ENCODE data around the gene ATAD3A.
"Not testable (repeated sequence)": the region's sequence is repeated elsewhere in the genome, so short reads cannot be mapped to it uniquely, and the experiment has no call there.

The ATAD3A gene

DNA sequence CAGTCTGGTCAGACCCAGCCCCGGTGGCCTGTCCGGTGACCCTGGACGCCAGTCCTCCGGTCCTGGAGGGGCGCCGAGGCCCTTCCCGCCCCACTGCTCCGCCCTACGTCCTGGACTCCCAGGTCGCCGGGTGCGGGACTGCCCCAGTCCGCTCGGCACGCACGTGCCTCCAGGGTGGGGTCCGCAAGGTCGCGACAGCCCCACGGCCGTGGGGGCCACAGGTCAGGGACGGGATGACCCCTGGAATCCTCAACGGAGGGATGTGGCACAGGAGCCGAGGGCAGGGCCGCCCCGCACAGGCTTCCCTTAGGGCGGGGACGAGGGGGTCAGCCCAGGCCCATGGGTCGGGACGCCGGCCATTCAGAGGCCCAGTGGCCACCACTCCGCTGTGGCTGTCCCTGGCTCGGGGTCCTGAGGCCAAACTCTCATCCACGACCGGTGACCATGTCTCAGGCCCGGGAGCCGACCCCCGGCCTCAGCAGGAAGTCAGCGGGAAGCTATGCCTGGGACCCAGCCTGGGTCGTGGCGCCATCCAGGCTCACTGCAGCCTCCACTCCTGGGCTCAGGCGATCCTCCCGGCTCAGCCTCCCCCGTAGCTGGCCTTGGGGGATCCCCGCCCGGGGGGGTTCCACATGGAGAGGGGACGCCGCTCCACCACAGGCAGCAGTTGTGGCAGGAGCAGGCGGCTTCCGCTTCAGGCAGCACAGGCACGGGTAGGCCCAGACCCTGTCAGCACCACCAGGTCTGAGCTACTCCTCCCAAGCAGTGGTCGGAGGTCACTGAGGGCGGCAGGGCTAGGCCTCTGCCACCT is 29.1 kb downstream of the ATAD3A start:
- no peak for DNase-seq

DNA sequence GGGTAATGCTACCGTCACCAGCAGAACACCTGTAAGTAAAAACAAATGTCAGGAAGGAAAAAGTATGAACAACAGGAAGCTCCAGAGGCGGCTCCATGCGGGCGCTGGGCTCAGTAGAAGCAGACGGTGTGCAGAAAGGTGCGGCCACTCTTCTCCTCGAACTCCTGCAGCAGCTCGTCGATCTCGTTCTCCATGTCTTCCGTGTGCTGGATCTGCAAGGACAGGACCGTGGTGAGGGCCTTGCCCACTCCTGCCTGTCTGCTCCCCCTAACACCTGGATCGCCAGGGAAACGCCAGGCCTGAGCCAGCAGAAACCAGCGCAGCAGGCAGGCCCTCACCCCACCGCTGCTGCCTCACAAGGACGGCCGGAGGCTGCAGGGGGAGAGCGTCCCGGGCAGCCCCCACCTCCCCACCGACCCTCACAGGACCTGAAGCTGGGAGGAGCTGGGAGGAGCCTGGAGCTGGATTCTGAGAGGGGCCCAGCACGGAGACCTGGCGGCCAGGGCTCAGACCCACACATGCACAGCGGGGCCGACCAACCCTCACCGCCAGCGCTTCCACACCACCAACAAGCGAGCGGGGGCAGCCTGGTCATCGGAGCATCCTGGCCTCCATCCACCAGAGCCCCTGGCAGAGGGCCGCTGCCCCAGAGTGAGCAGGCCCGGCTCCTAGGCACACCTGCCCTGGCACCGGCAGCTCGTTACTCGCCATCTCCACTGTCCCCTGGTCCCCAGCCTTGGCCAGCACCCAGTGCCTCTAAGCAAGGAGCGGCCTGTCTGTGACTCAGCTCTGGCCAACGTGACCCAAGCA is 30.2 kb downstream of the ATAD3A start:
- DNase-seq, result no peak

DNA sequence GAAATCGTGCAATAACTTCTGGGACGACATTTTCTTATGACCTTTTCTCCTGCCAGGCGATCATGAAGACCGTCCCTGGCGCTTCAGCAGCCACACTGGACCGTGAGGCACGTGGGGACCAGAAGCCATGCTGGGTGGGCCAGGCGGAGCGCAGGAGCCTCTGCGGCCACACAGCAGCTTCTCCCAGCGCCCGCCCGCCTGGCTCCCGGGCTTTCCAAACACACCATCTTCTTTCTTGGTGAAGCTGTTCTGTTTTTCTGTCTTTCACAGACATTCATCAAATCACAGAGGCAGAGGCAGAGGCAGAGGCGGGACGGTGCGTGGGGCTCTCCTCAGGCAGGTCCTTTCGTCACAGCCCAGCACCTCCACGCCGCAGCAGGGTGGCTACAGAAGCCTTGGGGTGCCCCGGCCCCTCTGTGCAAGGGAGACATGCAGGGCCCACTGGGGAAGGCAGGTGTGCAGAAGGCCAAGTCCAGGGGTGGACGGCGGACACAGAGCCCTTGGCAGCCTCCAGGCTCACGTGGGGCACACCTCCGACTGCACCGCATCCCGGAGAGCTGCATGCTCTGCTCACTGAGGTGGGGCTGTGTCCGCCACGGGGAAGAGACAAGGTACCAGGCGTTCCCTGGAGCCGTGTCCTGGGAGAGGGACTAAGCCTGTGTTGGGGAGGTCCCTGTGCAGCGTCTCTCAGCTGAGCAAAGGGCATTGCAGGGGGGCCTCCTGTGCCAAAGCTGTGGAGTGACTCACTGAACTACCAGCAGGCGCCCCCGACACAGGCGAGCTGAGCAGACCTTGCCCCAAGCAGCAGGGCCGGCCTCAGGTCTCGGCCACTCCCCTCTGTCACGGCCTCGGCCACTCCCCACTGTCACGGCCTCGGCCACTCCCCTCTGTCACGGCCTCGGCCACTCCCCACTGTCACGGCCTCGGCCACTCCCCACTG is 31.1 kb downstream of the ATAD3A start:
- no peak for DNase-seq

DNA sequence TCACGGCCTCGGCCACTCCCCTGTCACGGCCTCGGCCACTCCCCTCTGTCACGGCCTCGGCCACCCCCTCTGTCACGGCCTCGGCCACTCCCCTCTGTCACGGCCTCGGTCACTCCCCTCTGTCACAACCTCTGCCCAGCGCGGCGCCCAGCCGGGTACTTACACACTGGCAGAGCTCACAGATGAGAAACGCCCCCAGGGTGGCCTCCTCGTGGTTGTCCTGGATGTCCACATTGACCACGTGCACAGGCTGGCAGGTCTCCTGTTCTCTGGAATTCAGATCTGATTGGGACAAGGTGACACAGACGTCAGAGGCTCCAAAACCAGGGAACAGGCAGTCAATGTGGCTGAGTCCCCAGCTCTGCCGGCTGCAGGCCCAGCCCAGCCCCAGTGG is 31.7 kb downstream of the ATAD3A start:
- no peak for DNase-seq

DNA sequence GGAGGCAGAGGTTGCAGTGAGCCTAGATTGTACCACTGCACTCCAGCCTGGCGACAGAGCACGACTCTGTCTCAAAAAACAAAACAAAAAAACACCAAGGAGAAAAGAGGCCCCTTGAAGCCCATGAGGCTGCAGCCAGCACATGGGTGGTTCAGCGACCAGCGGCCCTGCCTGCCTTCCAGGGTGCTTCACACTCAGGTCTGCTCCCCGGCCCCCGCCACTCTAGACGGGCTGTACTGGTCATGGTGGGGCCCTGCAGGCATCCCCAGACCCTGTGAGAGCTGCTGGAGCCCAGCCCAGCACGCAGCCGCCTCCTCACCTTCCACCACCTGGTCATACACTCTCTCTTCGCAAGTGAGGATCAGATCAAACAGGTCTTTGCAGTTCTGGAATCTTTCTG is 32.6 kb downstream of the ATAD3A start:
- no peak for DNase-seq

DNA sequence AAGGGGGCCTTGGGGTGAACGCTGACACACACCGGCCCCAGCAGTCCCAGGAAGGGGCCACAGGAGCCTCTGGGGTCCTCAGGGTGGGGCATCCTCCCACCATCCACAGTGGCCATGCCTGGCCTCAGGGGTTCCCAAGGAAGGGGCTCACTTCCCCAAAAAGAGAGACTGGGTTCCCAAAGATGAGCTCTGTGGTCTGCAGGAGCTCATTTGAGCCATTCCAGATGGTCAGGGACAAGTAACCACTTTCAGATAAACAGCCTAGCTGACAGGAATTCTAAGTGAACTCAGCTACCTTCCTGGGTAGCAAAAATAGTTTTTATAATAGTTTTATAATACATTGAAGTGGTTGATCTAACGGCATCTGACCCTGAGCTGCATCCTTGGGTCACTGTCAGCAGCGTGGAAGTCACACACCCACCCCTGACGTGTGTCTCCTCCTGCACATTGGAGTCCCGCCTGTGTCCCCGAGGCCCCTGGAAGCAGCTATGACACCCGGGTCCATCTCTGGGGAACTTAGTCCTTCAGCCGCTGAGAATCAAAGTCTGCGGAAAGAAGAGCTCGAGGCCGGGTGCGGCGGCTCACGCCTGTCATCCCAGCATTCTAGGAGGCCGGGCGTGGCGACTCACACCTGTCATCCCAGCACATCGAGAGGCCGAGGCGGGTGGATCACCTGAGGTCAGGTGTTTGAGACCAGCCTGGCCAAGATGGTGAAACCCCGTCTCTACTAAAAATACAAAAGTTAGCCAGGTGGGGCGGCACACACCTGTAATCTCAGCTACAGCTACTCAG is 34.2 kb downstream of the ATAD3A start:
- no peak for DNase-seq

DNA sequence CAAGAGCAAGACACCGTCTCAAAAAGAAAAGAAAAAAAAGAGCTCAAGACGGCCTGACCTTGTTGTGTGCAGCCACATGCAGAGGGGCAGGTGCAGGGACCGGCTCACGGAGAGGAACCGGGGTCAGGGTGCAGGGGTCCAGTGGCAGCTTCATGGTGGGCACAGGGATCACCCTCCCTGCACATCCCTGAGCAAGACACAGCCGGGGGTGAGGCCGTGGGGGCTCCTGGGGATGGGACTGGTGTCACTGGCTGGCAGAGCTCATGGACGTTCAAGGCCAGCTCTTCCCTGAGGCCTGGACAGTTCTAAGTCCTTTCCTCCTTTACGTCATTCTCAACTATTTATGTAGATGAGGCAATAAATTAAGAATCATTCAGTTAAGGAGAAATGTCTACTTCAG is 35.0 kb downstream of the ATAD3A start:
- no peak for DNase-seq

DNA sequence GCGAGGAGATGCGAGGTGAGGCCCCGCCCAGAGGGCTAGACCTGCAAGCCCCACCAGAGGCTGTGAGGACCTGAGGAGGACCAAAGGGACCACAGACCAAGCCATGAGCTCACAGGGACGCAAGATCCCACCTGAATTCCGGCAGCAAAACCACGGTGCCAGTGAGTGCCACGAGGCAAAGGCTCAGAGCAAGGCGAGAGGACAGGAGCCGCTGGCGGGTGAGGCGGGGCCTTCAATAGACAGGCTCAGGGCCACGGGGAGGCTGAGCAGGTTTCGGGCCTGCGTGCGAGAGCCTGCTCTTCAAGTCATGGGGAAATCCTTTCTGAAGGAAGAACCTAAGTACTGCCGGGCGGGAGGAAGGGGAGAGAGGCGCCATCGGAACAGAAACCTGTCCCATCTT is 35.5 kb downstream of the ATAD3A start:
- DNase-seq, result no peak

DNA sequence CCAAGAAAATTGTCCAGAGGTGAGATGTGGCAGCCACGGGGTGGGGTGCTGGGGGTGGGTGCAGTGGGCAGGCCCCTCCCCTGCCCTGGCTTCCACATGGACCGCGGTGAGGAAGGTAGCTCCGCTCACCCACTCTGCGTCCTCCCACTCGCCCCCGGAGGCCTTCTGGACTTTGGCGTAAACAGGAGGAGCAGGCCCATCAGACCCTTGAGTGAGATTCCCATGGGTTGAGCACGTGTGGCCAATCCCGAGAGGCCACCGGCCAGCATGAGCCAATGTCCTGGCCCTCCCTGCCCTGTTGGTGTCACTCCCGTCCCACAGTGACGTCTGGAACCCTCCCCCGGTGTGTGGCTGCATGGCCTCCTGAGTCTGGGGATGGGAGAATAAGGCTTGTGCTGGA is 36.6 kb downstream of the ATAD3A start:
- no peak for DNase-seq

DNA sequence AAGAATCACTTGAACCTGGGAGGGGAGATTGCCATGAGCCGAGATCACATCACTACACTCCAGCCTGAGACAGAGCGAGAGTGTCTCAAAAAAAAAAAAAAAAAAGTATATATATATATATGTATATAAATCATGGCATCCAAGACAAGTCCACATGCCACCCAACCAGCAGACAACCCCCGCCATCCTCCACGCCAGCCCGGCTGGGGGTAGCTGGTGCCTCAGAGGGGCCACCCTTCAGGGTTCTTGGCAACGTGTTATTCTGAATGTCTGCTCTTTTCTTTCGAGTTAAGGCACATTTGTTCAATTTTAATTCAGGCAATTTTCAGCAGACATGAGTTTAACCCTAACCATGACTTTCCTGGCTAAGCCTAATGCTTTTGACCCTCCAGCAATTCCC is 38.1 kb downstream of the ATAD3A start:
- DNase-seq, result no peak

DNA sequence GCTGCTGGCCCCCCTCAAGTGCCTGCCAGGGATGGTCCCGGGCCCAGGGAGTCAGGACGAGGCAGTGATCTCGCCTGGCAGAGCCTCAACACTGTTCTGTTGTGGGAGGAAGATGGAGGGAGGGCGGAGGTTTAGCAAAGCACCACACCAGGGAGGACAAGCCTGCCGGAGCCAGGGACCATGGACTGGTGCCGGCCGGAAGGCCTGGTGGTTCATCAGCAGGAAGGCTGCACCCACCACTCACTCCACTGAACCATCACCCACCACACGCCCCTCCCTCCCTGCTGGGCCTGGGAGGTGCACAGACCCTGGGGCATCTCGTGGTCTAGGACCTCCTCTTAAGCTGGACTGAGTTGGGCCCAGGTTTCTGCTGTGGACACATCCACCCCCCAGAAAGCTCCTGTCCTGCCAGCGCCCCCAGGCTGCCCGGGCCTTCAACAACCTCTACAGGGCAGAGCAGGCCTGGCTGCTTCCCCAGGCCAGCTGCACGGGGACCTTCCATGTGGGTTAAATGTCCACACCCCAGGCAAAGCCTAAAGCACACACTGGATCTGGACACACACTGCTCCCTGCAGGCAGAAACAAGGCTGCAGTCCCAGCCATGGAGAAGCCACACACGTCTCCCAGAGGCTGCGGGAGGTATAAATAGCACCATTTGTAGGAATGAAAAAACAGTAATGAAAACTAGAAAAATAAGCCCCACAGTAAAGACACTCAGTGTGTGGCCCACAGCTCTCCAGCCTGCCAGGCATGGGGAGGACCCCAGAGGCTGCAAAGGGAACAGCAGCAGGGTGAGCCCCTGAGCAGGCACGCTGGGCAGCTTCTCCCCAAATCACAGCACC is 38.9 kb downstream of the ATAD3A start:
- DNase-seq, result no peak

DNA sequence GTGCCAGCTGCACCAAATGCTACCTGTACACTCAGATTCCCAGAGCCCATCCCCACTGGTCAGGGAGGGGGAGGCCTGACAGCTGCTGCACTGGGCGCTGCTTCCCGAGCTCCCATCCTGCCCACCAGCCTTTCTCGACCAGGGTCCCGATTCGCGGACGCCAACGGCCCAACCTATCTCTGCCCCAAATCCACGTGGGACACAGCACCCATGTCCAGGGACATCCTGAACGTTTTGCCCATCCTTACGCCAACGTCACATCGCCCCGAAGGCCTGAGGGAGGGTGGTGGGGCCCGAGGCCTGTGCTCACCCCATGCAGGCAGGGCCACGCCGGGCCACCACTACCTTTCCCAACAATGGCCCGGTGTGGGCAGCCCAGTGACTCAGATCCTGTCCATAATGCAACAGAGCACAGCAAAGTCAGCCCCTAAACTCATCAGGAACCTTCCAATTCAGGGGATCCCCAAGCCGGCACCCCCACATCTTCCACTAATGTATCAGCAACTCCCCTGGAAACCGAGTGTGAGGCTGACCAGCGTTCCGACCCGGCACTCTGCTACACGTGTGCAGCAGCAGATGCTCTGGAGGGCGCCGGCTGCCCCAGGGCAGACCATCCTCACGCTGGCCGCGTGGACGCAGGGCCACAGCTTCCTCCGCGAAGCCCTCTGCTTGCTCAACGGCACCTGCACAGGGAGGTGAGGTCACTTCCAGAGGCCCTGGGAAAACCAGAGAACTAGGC is 39.7 kb downstream of the ATAD3A start:
- DNase-seq, result no peak

DNA sequence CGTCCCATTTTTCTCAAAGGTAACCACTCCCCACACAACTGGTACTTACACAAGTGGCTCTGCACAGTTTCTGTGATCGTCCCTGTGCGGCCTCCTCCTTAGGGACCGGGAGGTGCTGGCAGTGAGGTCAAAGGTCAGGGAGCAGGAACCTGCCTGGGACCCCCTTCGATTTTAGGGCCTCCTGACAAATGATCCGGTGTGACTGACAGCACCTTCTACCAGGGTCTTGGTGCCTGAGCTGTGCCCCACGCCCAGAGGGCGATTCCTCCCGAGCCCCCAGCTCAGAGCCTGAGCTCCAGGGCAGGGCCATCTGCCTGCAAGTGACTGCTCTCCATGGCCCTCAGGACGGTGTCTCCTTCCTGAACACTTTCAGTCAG is 40.3 kb downstream of the ATAD3A start:
- DNase-seq, result no peak

DNA sequence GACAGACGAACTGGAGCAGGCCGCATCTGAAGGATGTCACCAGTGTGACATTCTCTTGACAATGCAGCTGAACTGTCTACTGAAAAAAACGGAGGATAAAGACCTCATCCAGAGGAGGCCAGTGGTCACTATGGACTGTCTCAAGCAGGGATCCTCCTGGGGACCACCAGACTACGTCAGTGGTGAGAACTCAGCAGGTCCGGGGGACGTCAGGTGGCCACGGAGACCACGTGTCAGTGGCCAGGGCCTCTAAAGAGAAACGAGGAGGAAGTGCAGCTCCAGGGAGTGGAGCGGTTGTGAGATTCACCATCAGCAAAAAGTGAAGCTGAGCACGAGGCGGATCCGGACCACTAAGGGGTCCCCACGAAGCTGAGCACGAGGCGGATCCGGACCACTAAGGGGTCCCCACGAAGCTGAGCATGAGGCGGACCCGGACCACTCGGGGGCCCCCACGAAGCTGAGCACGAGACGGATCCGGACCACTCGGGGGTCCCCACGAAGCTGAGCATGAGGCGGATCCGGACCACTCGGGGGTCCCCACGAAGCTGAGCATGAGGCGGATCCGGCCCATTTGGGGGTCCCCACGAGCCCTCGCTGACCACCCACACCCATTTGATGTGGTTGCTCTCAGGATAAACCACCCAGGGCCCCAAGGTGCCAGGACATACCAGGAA is 42.0 kb downstream of the ATAD3A start:
- DNase-seq, result no peak

DNA sequence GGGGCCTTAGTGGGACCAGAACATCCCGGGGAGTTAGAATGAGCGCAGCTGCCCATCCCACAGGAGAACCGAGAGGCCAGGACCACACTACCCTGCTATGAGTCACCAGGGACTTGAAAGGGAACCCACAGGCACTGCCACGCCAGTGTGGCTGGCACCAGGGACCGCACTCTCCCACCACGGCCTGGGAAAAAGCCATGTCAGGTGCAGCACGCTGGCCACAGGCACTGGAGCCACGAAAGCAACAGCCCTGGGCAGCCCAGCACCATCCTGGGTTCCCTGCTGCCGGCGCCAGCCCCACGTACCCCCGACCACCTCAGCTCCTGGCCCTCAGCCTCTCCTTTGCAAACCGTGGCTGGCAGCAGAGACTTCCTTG is 42.6 kb downstream of the ATAD3A start:
- DNase-seq, result no peak

DNA sequence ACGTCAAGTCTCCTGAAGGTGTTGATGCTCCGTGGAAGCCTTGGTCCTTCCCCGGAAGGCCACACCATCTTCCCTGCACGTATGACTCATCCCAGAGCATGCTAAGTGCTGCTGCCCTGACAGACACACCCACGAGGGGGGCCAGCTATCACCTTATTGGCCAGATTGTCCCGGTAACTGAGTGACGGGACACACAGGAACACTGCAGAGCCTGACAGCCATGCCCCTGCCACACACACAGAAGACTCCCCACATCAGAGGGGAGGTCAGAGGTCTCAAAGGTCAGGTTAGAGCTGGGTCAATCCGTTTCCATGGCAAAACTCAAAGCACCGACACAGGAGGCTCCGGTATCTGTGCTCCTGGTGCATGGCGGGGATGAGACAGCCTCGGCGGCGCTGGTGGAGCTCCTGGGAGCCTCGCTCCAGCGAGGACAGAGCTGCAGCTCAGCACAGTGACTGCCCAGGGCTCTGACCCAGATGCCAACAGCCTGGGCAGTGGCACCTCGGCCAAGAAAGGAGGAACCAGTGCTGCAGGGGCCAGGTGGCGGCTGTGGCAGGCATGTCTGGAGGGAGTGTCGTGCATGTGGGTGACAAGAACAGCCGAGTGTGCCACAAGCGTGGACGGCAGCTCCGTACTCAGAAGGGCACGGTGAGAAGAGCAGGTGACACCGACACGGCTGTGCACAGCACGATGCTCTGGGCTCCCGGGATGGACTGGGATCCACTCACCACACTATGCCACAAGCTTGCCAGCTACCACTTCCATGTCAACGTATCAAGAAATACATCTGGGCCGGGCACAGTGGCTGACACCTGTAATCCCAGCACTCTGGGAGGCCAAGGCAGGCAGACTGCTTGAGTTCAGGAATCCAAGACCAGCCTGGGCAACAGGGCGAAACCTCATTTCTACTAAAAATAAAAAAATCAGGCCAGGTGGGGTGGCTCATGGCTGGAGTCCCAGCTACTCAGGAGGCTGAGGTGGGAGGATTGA is 43.3 kb downstream of the ATAD3A start:
- DNase-seq, result no peak

DNA sequence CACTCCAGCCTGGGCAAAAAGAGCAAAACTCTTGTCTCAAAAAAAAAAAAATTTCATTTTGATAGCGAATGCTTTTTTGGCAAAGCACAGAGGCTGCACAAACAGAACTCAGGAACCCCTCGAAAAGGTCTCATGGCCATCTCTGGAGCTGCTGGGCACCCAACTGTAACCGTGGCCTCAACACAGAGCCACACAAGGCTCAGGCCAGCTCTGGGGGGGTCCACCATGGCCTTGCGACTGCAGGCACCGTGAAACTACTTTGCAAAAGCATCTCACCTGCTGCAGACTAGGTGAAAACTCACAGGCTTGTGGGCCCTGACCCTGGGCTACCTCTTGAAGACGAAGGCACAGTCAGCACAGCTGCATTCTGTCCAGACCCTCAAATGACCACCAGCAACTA is 44.5 kb downstream of the ATAD3A start:
- no peak for DNase-seq

DNA sequence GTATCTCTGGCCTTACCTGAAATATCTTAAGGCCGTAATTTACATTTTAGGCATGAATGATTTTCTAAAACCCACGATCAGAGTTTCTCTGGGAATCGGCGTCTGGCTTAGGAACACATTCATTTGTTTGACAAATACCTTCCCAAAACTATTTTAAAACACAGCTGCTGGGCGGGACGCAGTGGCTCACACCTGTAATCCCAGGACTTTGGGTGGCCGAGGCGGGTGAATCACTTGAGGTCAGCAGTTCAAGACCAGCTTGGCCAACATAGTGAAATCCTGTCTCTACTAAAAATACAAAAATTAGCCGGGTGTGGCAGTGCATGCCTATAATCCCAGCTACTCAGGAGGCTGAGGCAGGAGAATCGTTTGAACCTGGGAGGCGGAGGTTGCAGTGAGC is 45.0 kb downstream of the ATAD3A start:
- DNase-seq, result not testable (repeated sequence)

DNA sequence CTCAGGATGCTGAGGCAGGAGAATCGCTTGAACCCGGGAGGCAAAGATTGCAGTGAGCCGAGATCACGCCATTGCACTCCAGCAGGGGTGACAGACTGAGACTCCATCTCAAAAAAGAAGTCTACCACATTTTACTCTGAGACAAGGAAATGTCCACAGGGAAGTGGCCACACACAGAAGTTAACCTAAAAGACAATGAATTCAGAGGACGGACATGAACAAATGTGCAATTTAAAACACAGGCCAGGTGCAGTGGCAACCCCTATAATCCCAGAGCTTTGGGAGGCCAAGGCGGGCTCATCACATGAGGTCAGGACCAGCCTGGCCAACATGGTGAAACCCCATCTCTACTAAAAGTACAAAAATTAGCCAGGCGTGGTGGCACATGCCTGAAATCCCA is 45.7 kb downstream of the ATAD3A start:
- not testable (repeated sequence) for DNase-seq
